ENCODE data around the gene HRK.

DNA sequence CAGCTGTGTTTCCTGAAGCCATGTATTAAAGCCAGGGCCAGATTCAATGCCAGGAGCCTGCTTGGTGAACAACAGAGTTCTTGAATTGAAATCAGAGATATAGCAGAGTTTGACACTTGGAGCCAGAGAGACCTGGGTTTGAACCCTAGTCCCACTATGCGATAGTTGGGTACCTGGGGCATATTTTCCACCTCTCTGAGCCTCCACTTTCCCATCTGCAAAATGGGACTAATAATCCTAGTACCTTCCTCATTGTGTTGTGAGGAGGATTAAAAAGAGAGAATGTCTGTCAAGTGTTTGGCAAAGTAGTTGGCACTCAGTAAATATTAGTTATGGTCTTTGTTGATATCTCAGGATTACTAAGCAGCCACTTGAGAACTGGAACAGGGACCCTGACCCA, 6.0 kb upstream of the HRK start:
- TF ChIP-seq POLR2A (IDR thresholded peaks at IDR 0.05; ENCODE audit: low read depth) = no peak
- TF ChIP-seq, protein P1, sequence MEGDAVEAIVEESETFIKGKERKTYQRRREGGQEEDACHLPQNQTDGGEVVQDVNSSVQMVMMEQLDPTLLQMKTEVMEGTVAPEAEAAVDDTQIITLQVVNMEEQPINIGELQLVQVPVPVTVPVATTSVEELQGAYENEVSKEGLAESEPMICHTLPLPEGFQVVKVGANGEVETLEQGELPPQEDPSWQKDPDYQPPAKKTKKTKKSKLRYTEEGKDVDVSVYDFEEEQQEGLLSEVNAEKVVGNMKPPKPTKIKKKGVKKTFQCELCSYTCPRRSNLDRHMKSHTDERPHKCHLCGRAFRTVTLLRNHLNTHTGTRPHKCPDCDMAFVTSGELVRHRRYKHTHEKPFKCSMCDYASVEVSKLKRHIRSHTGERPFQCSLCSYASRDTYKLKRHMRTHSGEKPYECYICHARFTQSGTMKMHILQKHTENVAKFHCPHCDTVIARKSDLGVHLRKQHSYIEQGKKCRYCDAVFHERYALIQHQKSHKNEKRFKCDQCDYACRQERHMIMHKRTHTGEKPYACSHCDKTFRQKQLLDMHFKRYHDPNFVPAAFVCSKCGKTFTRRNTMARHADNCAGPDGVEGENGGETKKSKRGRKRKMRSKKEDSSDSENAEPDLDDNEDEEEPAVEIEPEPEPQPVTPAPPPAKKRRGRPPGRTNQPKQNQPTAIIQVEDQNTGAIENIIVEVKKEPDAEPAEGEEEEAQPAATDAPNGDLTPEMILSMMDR (IDR thresholded peaks at IDR 0.05) = no peak
